AG04450 (cell line): ENCODE measurements around the gene ADAMTSL4. TPM values are rescaled to one million over a fixed set of nuclear protein-coding genes. Genes with fewer than 3 reads are reported as not detected.
"Not testable (repeated sequence)": the region's sequence is repeated elsewhere in the genome, so short reads cannot be mapped to it uniquely, and the experiment has no call there.

Experiments used
- CTCF ChIA-PET: fragments of 300-600, 350-600 bp; formaldehyde crosslinking; extraction: SDS; loops from one replicate; lab custom pipeline; 2022; ENCODE audit warnings: antibody characterized with exemption, inconsistent platforms; lab: Charles Lee
- POLR2A ChIA-PET: fragments of 350-600 bp; formaldehyde crosslinking; extraction: SDS; loops from one replicate; lab custom pipeline; 2021; ENCODE audit warnings: antibody characterized with exemption, inconsistent platforms; lab: Yijun Ruan, JAX
- DNase-seq: peaks from one replicate; pipeline ENCODE4 v3.0.0-alpha.2; 2011; ENCODE audit warnings: low read depth, low spot score
- H3K27ac ChIP-seq: one replicate; pipeline ENCODE4 v1.5.1; 2012; ENCODE audit warnings: low read depth, low read length, control low read depth
- H3K27me3 ChIP-seq: one replicate; pipeline ENCODE4 v1.6.0; 2012; ENCODE audit warnings: low read length; ENCODE audit not compliant: control insufficient read depth, insufficient read depth
- H3K4me3 ChIP-seq: 2 replicates; pipeline ENCODE4 v1.5.1; 2011; ENCODE audit warnings: mild to moderate bottlenecking, low read depth, low read length, control low read depth
- H3K9me3 ChIP-seq: 2 replicates; pipeline ENCODE4 v1.5.1; 2012; ENCODE audit warnings: low read length; ENCODE audit not compliant: control insufficient read depth, insufficient read depth
- polyA plus RNA-seq: library from polyadenylated mRNA; depleted of rRNA; stranded (reverse); fragments of >200 nt; gene quantifications from 2 replicates; pipeline ENCODE4 v1.2.3, GENCODE V29; 2011
- TF ChIP-seq, protein P1 (sequence below): IDR thresholded peaks from 2 replicates; pipeline ENCODE4 v1.5.1; 2011; ENCODE audit warnings: low read depth, low read length, control low read depth, inconsistent platforms

The ADAMTSL4 gene
- polyA plus RNA-seq, 1 experiment, result 4.2 TPM

DNA sequence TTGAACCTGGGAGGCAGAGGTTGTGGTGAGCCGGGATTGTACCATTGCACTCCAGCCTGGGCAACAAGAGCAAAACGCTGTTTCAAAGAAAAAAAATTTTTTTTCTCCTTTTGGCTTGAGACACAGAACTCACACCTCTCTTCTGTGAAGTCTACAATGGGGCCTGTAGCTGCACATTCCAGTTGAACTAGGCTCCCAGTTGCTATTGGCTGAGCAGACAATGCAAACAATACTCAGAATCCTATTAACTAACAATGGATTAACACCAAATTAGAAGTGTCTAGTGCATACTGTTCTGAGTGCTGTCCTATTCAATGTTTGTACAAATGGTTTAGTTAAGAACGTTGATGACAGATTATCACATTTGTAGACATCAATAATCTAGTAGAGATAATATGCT is 47.8 kb downstream of the ADAMTSL4 start:
- no peaks in the 10 kb centered on the region for H3K27me3 ChIP-seq
- H3K9me3 ChIP-seq, result no peaks in the 10 kb centered on the region
- DNase-seq, result no peak
- H3K27ac ChIP-seq, result no peak overlapping the region
- H3K4me3 ChIP-seq, result no peak overlapping the region
- CTCF ChIA-PET, result no interaction called here
- TF ChIP-seq, protein P1, sequence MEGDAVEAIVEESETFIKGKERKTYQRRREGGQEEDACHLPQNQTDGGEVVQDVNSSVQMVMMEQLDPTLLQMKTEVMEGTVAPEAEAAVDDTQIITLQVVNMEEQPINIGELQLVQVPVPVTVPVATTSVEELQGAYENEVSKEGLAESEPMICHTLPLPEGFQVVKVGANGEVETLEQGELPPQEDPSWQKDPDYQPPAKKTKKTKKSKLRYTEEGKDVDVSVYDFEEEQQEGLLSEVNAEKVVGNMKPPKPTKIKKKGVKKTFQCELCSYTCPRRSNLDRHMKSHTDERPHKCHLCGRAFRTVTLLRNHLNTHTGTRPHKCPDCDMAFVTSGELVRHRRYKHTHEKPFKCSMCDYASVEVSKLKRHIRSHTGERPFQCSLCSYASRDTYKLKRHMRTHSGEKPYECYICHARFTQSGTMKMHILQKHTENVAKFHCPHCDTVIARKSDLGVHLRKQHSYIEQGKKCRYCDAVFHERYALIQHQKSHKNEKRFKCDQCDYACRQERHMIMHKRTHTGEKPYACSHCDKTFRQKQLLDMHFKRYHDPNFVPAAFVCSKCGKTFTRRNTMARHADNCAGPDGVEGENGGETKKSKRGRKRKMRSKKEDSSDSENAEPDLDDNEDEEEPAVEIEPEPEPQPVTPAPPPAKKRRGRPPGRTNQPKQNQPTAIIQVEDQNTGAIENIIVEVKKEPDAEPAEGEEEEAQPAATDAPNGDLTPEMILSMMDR, result no peak
- POLR2A ChIA-PET, result interaction anchor here (1.1 to 2.3 kb wide), 2 partner anchors 17 to 32 kb away, joined by 5 to 9 read pairs; partner anchors contain the start of genes ENSA and MCL1

DNA sequence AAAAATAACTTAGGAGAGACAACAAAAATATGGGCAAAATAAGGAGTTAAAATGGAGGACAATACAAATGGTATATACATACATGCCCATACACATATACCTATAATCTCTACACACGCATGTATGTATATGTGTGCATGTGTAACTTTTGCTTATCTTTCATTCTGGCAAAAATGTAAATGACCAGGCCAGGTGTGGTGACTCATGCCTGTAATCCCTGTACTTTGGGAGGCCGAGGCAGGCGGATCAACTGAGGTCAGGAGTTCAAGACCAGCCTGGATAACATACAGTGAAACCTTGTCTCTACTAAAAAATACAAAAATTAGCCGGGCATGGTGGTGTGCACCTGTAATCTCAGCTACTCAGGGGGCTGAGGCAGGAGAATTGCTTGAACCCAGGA is 49.1 kb downstream of the ADAMTSL4 start:
- CTCF ChIA-PET, H3K27ac ChIP-seq, H3K27me3 ChIP-seq, DNase-seq, H3K4me3 ChIP-seq, H3K9me3 ChIP-seq: not testable (repeated sequence)
- POLR2A ChIA-PET, result interaction anchor here (2.3 kb wide), 1 partner anchor 18 kb away, joined by 9 read pairs; the partner anchor contains the start of gene MCL1

DNA sequence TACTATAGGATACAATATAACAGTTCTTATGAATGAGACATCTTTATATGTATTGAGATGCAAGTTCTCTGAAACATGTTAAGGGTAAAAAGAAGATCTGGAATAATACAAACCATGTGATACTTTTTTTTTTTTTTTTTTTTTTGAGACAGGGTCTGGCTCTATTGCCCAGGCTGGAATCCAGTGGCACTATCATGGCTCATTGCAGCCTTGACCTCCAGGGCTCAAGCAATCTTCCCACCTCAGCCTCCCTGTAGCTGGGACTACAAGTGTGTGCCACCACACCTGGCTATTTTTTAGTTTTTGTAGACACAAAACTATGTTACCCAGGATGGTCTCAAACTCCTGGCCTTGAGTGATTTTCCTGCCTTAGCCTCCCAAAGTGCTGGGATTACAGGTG is 52.3 kb downstream of the ADAMTSL4 start:
- no peak for DNase-seq
- TF ChIP-seq, protein P1, result no peak
- Histone ChIP-seq H3K9me3 (no peaks in the 10 kb centered on the region), H3K27ac (no peak overlapping the region), H3K27me3 (no peaks in the 10 kb centered on the region), H3K4me3 (no peak overlapping the region)
- ChIA-PET CTCF (no interaction called here), POLR2A (no interaction called here)

DNA sequence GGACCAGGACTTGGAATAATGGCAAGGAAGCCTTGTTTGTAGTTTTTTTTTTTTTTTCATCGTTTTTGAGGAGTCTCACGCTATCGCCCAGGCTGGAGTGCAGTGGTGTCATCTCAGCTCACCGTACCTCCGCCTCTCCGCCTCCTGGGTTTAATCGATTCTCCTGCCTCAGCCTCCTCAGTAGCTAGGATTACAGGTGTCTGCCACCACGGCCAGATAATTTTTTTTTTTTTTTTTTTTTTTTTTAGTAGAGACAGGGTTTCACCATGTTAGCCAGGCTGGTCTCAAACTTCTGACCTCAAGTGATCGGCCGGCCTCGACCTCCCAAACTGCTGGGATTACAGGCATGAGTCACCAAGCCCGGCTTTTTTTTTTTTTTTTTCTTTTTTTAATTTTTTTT is 53.2 kb downstream of the ADAMTSL4 start:
- POLR2A ChIA-PET, H3K9me3 ChIP-seq, H3K27ac ChIP-seq, H3K27me3 ChIP-seq, DNase-seq, H3K4me3 ChIP-seq: not testable (repeated sequence)
- CTCF ChIA-PET, result interaction anchor here (1.9 kb wide), 1 partner anchor 42 kb away, joined by 12 read pairs; no protein-coding TSS in a partner anchor

DNA sequence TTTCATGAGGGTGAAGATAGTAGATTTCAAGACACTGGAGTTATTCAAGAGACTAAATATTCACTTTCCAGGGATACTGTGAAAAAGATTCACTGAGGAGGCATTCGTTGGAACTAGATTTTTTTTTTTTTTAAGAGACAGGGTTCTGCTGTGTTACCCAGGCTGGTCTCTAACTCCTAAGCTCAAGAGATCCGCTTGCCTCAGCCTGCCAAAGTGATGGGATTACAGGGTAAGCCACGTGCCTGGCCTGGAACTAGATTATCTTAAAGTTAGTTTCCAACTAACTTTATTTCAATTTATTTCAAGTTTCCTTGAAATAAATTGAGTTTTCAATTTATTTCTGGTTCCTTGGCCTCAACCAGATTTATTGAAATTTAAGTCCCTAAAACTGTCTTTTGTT is 54.5 kb downstream of the ADAMTSL4 start:
- DNase-seq, result no peak
- ChIA-PET POLR2A (interaction anchor here (0.7 to 1.5 kb wide), 3 partner anchors 24 to 29 kb away, joined by 3 to 4 read pairs (median 3); partner anchors contain the start of gene MCL1), CTCF (interaction anchor here (1.5 to 1.9 kb wide), 2 partner anchors 43 to 392 kb away, joined by 4 to 12 read pairs; no protein-coding TSS in a partner anchor)
- Histone ChIP-seq H3K27ac (peak overlapping the region; percentile 59), H3K9me3 (no peaks in the 10 kb centered on the region; the same call in 1 of the 2 replicates), H3K4me3 (no peak overlapping the region), H3K27me3 (no peaks in the 10 kb centered on the region)
- TF ChIP-seq, protein P1, result no peak

DNA sequence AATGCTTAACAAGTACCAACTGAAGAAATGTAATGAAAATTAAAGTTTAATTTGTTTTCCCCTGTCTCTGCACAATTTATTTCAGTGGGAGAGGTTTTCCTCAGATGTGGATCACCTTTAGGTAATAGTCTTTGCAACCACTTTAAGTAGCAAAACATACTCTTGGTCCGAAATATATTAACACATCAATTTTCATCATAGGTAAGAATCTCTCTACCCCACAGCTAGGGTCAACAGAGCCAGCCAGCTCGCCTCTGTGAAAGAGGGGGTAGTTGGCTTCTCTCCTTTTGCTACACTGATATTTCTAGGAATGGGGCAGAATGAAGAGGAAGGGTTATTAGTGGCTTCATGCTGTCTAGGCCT is 55.0 kb downstream of the ADAMTSL4 start:
- ChIA-PET CTCF (interaction anchor here (1.5 to 1.9 kb wide), 4 partner anchors 15 to 391 kb away, joined by 4 to 12 read pairs (median 4); no protein-coding TSS in a partner anchor), POLR2A (interaction anchor here (0.7 to 1.7 kb wide), 4 partner anchors 24 to 32 kb away, joined by 3 to 16 read pairs (median 3); partner anchors contain the start of gene MCL1)

DNA sequence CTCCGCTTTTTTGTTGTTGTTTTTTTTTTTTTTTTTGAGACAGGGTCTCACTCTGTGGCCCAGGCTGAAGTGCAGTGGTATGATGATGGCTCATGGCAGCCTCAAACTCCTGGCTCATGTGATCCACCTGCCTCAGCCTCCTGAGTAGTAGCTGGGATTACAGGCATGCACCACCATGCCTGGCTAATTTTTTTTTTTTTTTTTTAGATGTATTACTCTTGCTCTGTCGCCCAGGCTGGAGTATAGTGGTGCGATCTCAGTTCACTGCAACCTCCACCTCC is 56.2 kb downstream of the ADAMTSL4 start:
- H3K4me3 ChIP-seq, H3K27me3 ChIP-seq, H3K9me3 ChIP-seq, DNase-seq: not testable (repeated sequence)
- ChIA-PET POLR2A (interaction anchor here (1.2 to 1.7 kb wide), 3 partner anchors 26 to 33 kb away, joined by 3 to 16 read pairs (median 3); partner anchors contain the start of gene MCL1), CTCF (interaction anchor here (1.5 to 1.6 kb wide), 2 partner anchors 14 to 45 kb away, joined by 4 to 5 read pairs; no protein-coding TSS in a partner anchor)
- H3K27ac ChIP-seq, result peak overlapping the region; percentile 94

More for the DNA sequence above, 55.0 kb downstream of the ADAMTSL4 start:
- no peaks in the 10 kb centered on the region for H3K27me3 ChIP-seq
- TF ChIP-seq, protein P1, result no peak
- DNase-seq, result no peak
- H3K27ac ChIP-seq, result peak overlapping the region; percentile 94
- no peak overlapping the region for H3K4me3 ChIP-seq
- H3K9me3 ChIP-seq, result no peaks in the 10 kb centered on the region; the same call in 1 of the 2 replicates
